ENCODE results near the gene MBNL2.

Gene MBNL2

DNA sequence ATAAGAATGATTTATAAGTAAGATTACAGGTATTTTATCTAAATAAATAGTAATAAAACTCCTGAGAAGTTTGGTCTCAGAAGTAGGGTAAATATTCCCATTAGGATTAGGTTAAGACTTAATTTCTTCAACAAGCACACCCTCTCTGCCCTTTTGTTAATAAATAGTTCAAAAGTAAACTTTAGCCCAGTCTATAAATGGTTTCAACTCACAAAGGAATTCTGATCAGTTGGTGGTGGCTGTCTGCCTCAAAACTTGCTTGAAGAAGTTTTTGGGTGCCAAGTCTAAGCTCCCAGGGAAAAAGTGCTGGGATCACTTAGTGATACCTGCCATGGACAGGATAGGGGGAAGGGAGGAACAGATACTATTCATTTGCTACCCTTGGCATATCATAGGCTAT is 22.9 kb downstream of the MBNL2 start:
- Histone ChIP-seq H3K9me3 (ENCODE audit: control insufficient read depth, insufficient read depth, low read length) (no peaks in the 10 kb centered on the region), H3F3A (ENCODE audit: control insufficient read depth, insufficient read depth) (no peaks in the 10 kb centered on the region), H3K9me2 (replicated peaks; ENCODE audit: control insufficient read depth, low read length) (no peaks in the 10 kb centered on the region), H3K27me3 (ENCODE audit: control insufficient read depth, low read length) (no peaks in the 10 kb centered on the region), H3K27ac (ENCODE audit: low read depth, low read length) (no peak overlapping the region), H3K4me1 (ENCODE audit: control insufficient read depth, low read length) (no peaks in the 10 kb centered on the region), H4K20me1 (ENCODE audit: control insufficient read depth, insufficient read depth, low read depth, low read length) (no peaks in the 10 kb centered on the region), H3K4me3 (ENCODE audit: low read length) (no peak overlapping the region), H3K36me3 (ENCODE audit: control insufficient read depth, low read length) (no peaks in the 10 kb centered on the region), H3K79me2 (ENCODE audit: control insufficient read depth, low read length) (peaks cover 10% of the 10 kb centered on the region), H3K4me2 (ENCODE audit: low read length) (no peak overlapping the region)
- no peak for TF ChIP-seq EZH2phosphoT487 (IDR thresholded peaks at IDR 0.05; ENCODE audit: borderline replicate concordance, low read length)
- TF ChIP-seq, protein P1, sequence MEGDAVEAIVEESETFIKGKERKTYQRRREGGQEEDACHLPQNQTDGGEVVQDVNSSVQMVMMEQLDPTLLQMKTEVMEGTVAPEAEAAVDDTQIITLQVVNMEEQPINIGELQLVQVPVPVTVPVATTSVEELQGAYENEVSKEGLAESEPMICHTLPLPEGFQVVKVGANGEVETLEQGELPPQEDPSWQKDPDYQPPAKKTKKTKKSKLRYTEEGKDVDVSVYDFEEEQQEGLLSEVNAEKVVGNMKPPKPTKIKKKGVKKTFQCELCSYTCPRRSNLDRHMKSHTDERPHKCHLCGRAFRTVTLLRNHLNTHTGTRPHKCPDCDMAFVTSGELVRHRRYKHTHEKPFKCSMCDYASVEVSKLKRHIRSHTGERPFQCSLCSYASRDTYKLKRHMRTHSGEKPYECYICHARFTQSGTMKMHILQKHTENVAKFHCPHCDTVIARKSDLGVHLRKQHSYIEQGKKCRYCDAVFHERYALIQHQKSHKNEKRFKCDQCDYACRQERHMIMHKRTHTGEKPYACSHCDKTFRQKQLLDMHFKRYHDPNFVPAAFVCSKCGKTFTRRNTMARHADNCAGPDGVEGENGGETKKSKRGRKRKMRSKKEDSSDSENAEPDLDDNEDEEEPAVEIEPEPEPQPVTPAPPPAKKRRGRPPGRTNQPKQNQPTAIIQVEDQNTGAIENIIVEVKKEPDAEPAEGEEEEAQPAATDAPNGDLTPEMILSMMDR (IDR thresholded peaks at IDR 0.05; ENCODE audit: low read depth, low read length, poor library complexity, severe bottlenecking) = no peak

DNA sequence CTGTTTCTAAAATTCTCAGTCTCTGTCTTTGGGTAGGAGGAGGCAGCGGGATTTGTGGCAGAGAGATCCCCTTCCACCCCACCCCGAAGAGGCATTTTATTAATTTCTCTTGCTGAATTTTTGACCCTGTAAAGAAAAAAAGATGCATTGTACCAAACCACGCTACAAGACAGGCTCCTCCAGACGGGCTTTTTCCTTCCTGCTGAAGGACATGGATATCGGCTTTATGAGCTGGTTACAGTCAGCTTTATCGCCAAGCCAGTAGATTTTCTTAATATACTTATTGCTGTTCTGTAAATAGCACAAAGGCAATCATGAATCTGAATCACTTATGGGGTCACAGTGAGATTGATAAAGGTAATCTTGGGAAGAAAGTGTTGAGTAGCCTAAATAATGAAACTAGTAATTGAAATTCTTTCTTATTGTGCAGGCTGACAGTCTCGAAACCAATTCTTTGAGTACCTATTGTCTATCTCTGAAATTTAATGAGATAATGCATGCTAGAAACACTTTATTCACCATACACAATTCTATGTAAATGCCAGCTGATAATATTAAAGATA is 24.5 kb downstream of the MBNL2 start:
- Histone ChIP-seq H3K9me2 (replicated peaks; ENCODE audit: control insufficient read depth, low read length) (no peaks in the 10 kb centered on the region), H3K27ac (ENCODE audit: low read depth, low read length) (no peak overlapping the region), H3K4me2 (ENCODE audit: low read length) (no peak overlapping the region), H3K4me3 (ENCODE audit: low read length) (no peak overlapping the region), H3K27me3 (ENCODE audit: control insufficient read depth, low read length) (no peaks in the 10 kb centered on the region), H3K4me1 (ENCODE audit: control insufficient read depth, low read length) (no peaks in the 10 kb centered on the region), H3K9me3 (ENCODE audit: control insufficient read depth, insufficient read depth, low read length) (no peaks in the 10 kb centered on the region), H3K79me2 (ENCODE audit: control insufficient read depth, low read length) (peaks cover 16% of the 10 kb centered on the region), H4K20me1 (ENCODE audit: control insufficient read depth, insufficient read depth, low read depth, low read length) (no peaks in the 10 kb centered on the region), H3K36me3 (ENCODE audit: control insufficient read depth, low read length) (no peaks in the 10 kb centered on the region), H3F3A (ENCODE audit: control insufficient read depth, insufficient read depth) (no peaks in the 10 kb centered on the region)
- no peak for TF ChIP-seq EZH2phosphoT487 (IDR thresholded peaks at IDR 0.05; ENCODE audit: borderline replicate concordance, low read length)
- TF ChIP-seq, protein P1 (IDR thresholded peaks at IDR 0.05; ENCODE audit: low read depth, low read length, poor library complexity, severe bottlenecking) = no peak

DNA sequence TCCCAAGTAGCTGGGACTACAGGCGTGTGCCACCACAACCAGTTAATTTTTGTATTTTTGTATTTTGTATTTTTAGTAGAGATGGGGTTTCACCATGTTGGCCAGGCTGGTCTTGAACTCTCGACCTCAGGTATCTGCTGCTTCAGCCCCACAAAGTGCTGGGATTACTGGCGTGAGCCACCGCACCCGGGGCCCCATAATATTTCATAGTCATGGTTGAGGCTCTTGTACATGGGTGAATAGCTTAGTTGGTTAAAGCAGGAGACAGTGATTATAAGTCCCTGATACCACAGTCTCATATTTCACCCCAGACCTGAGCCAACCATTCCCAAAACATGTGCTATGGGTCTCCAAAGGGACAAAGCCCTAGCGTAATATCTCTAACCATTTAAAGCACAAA is 26.1 kb downstream of the MBNL2 start:
- no peaks in the 10 kb centered on the region for H3K9me3 ChIP-seq (ENCODE audit: control insufficient read depth, insufficient read depth, low read length)
- peaks cover 13% of the 10 kb centered on the region for H3K79me2 ChIP-seq (ENCODE audit: control insufficient read depth, low read length)
- TF ChIP-seq EZH2phosphoT487 (IDR thresholded peaks at IDR 0.05; ENCODE audit: borderline replicate concordance, low read length) = no peak
- TF ChIP-seq, protein P1 (IDR thresholded peaks at IDR 0.05; ENCODE audit: low read depth, low read length, poor library complexity, severe bottlenecking) = no peak
- no peaks in the 10 kb centered on the region for H3K27me3 ChIP-seq (ENCODE audit: control insufficient read depth, low read length)
- H3K4me3 ChIP-seq (ENCODE audit: low read length) = no peak overlapping the region
- no peaks in the 10 kb centered on the region for H3K36me3 ChIP-seq (ENCODE audit: control insufficient read depth, low read length)
- H3K4me2 ChIP-seq (ENCODE audit: low read length) = no peak overlapping the region
- H3K9me2 ChIP-seq (replicated peaks; ENCODE audit: control insufficient read depth, low read length) = no peaks in the 10 kb centered on the region
- no peaks in the 10 kb centered on the region for H4K20me1 ChIP-seq (ENCODE audit: control insufficient read depth, insufficient read depth, low read depth, low read length)
- H3F3A ChIP-seq (ENCODE audit: control insufficient read depth, insufficient read depth) = no peaks in the 10 kb centered on the region
- no peaks in the 10 kb centered on the region for H3K4me1 ChIP-seq (ENCODE audit: control insufficient read depth, low read length)
- H3K27ac ChIP-seq (ENCODE audit: low read depth, low read length) = no peak overlapping the region

All from DOHH2 (cell line).